Activated naive CD4-positive, alpha-beta T cell treated with anti-CD3 and anti-CD28 coated beads, Interleukin-2, amount 50 U/mL, for 24 hours (primary cell): Measurements from ENCODE around the gene LDLR.
A peak's percentile ranks its signal among the peaks of the same experiment; 100 is the strongest.

Source experiments
- H3K27ac Mint-ChIP-seq: one replicate; pipeline ENCODE4 v1.8.0; 2021; ENCODE audit warnings: mild to moderate bottlenecking, mixed read lengths
- H3K27me3 Mint-ChIP-seq: one replicate; pipeline ENCODE4 v1.8.0; 2021; ENCODE audit warnings: mixed read lengths
- H3K36me3 Mint-ChIP-seq: one replicate; pipeline ENCODE4 v1.8.0; 2021; ENCODE audit warnings: mixed read lengths
- H3K4me1 Mint-ChIP-seq: one replicate; pipeline ENCODE4 v1.8.0; 2021; ENCODE audit warnings: mixed read lengths
- H3K4me3 Mint-ChIP-seq: one replicate; pipeline ENCODE4 v1.8.0; 2021; ENCODE audit warnings: mild to moderate bottlenecking, mixed read lengths
- H3K9me3 Mint-ChIP-seq: one replicate; pipeline ENCODE4 v1.8.0; 2021; ENCODE audit warnings: mixed read lengths

The LDLR gene

DNA sequence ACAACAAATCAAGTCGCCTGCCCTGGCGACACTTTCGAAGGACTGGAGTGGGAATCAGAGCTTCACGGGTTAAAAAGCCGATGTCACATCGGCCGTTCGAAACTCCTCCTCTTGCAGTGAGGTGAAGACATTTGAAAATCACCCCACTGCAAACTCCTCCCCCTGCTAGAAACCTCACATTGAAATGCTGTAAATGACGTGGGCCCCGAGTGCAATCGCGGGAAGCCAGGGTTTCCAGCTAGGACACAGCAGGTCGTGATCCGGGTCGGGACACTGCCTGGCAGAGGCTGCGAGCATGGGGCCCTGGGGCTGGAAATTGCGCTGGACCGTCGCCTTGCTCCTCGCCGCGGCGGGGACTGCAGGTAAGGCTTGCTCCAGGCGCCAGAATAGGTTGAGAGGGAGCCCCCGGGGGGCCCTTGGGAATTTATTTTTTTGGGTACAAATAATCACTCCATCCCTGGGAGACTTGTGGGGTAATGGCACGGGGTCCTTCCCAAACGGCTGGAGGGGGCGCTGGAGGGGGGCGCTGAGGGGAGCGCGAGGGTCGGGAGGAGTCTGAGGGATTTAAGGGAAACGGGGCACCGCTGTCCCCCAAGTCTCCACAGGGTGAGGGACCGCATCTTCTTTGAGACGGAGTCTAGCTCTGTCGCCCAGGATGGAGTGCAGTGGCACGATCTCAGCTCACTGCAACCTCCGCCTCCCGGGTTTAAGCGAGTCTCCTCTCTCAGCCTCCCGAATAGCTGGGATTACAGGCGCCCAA lies at the start of gene LDLR:
LDLR (plus strand) TSS at position 210 of the 760 bp plus-strand sequence; CDS start at position 296, 86 bp downstream.
- H3K27me3 Mint-ChIP-seq, result no peaks in the 10 kb centered on the region
- H3K4me1 Mint-ChIP-seq, result peaks cover 43% of the 10 kb centered on the region
- H3K4me3 Mint-ChIP-seq, result peak within 1 kb of the TSS; percentile 93
- H3K27ac Mint-ChIP-seq, result peak within 1 kb of the TSS; percentile 95
- H3K36me3 Mint-ChIP-seq, result no peaks in the 10 kb centered on the region
- H3K9me3 Mint-ChIP-seq, result no peaks in the 10 kb centered on the region

DNA sequence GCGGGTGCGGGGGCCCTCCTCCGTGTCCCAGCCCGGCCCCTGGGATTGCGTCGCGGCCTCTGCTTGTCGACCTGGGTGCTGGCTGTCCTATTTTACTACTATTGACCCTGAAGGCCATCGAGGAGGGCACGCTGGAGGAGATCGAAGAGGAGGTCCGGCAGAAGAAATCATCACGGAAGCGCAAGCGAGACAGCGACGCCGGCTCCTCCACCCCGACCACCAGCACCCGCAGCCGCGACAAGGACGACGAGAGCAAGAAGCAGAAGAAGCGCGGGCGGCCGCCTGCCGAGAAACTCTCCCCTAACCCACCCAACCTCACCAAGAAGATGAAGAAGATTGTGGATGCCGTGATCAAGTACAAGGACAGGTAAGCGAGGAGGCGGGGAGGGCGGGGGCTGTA lies 48.1 kb upstream of the LDLR start:
- H3K27ac Mint-ChIP-seq, result no peak overlapping the region

DNA sequence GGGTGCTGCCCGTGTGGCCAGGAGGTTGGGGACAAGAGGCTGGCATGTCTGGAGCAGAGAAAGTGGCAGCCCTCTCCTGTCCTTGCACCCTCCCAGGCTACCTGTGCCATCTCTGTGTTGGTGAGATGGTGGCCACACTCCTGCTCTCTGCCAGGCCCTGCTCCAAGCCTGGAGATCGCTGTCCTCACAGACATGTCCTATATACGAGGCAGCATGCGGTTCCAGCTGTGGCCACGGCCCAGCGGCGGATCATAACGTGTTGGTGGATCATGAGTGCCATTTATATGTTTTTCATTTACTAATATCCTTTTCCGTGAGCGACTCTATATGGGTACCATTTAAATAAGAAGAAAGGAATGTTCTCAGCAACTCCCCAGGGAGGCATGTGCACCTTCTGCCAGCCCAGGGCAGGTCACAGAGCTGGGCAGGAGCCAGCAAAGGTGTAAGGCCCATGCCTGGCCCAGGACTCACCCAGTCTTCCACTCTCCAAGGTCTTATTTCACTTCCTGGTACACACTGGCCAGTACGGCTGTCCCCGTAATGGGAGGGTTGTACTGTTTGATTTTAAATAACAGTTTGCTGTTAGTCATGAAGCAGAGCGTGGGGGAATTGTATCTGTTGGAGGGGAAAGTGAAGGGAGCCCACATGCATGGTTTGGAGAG lies 47.2 kb upstream of the LDLR start:
- Mint-ChIP-seq H3K27me3 (no peaks in the 10 kb centered on the region), H3K27ac (no peak overlapping the region), H3K4me1 (peaks cover 8% of the 10 kb centered on the region), H3K9me3 (no peaks in the 10 kb centered on the region), H3K4me3 (no peak overlapping the region), H3K36me3 (peaks cover 12% of the 10 kb centered on the region)

More for the DNA sequence above, 48.1 kb upstream of the LDLR start:
- Mint-ChIP-seq H3K36me3 (peaks cover 12% of the 10 kb centered on the region), H3K9me3 (no peaks in the 10 kb centered on the region), H3K4me3 (no peak overlapping the region), H3K27me3 (no peaks in the 10 kb centered on the region), H3K4me1 (peaks cover under 1% of the 10 kb centered on the region)

DNA sequence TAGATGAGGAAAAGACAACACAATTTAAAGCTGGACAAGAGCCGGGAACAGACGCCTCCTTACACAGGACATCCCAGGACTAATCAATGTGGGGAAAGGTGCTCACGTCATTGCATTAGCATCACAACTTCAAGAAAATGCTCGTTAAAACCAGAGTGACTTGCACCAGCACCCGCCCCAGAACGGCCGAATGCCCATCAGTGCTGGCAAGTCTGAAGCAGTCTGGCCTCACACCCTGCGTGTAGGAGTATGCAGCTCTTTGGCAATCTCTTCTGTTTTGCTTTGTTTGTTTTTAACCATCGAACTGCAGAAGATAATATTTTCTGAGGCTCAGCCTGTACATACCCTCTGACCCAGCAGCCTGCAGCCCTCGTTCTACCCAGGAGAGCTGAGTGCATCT lies 44.8 kb upstream of the LDLR start:
- Mint-ChIP-seq H3K27ac (no peak overlapping the region), H3K4me1 (peaks cover 24% of the 10 kb centered on the region)

DNA sequence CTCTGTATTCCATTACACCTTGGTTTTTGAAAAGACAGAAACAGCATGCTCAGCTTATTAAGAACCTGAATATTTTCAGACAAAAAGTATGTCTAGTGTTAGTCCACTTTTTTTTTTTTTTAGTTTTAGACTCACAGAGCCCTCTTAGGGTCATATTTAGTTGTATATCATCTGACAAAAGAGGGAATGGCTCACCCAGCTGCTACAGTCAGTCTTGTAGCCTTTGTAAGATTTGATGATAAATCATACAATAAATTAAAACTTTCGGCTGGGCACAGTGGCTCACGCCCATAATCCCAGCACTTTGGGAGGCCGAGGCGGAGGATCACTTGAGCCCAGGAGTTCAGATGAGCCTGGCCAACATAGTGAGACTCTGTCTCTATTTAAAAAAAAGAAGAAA lies 43.7 kb upstream of the LDLR start:
- H3K36me3 Mint-ChIP-seq, result peaks cover 12% of the 10 kb centered on the region
- peaks cover 35% of the 10 kb centered on the region for H3K4me1 Mint-ChIP-seq
- no peak overlapping the region for H3K27ac Mint-ChIP-seq
- H3K27me3 Mint-ChIP-seq, result no peaks in the 10 kb centered on the region
- H3K4me3 Mint-ChIP-seq, result no peak overlapping the region
- H3K9me3 Mint-ChIP-seq, result no peaks in the 10 kb centered on the region

More for the DNA sequence above, 44.8 kb upstream of the LDLR start:
- Mint-ChIP-seq H3K27me3 (no peaks in the 10 kb centered on the region), H3K9me3 (no peaks in the 10 kb centered on the region), H3K4me3 (no peak overlapping the region), H3K36me3 (peaks cover 12% of the 10 kb centered on the region)

DNA sequence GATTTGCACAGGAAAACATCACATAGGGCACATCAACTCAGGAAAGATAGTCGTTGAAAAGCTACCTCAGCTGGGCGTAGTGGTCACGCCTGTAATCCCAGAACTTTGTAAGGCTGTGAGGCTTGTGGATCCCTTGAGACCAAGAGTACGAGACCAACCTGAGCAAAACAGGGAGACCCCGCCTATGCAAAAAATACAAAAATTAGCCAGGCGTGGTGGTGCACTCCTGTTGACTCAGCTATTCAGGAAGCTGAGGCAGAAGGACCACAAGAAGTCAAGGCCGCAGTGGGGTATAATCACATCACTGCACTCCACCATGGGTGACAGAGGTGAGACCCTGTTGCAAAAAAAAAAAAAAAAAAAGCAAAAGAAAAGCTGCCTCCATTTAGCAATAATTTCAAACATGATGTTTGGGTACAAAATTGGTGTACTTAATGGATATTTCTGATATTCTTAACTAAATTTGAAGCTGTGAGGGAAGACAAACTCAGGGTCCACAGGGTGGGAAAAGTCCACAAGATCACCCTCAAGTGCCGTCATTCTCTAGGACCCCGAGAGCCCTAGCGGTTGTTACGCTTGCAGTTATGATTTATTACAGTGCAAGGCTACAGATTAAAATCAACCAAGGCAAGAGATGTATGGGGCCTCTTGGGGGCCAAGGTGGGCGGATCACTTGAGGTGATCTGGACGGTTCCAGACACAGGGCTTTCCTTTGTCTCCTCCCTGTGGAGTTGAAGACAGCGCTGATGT lies 42.5 kb upstream of the LDLR start:
- peak overlapping the region; percentile 41 for H3K27ac Mint-ChIP-seq
- H3K27me3 Mint-ChIP-seq, result no peaks in the 10 kb centered on the region
- no peak overlapping the region for H3K4me3 Mint-ChIP-seq
- peaks cover 43% of the 10 kb centered on the region for H3K4me1 Mint-ChIP-seq
- no peaks in the 10 kb centered on the region for H3K9me3 Mint-ChIP-seq
- peaks cover 12% of the 10 kb centered on the region for H3K36me3 Mint-ChIP-seq

DNA sequence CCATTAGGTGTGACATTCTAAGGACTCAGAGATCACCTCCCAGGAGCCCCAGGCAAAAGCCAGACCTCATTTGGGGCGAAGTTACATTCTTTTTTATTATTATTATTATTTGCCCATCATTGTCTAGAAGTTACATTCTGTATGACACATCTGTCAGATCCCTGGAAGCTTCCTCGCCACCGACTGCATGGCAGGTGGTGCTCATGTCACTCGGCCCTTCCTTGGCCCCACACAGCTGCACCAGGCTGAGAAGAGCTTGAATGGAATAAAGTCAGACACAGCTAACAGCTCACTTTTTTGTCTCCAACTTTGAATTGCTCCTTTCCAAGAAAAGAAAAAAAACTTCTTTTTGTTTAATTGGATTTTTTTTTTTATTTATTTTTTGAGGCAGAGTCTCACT lies 41.4 kb upstream of the LDLR start:
- Mint-ChIP-seq H3K4me1 (peaks cover 54% of the 10 kb centered on the region), H3K36me3 (peaks cover 12% of the 10 kb centered on the region)

DNA sequence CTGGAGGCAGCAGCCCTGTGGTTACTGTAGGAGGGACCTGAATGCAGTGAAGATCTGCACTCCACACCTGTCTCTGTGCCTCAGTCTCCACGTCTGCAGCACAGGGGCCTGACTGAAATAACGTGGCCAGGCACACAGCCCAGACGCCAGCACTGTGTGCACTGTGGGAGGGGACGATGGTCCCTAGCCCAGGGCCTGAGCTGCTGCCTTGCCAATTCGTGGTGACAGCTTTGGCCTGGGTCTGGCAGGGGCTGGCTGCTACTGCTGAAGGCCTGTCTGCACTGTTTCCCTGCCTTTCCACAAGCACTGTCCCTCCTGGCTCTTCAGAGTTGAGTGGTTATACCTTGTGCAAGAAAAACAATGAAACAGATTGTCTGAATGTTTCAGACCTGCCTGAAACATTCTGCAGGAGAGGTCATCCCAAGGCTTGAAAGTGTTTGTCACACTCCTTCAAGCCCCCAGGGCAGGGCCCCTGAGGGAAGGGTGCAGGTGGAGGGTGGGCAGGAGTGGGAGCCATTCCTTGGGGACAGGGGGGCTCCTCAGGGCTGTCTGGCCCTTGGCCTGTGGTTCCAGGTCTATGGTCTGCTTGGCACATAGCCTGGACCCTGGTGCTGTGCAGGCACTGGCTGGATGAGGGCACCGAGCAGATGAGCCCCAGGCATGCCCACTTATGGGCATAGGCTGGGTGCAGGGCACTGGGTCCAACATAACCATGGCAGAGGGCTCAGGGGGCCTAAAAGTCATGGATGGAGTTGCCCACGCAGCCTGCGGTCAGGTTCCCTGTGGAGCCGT lies 38.7 kb upstream of the LDLR start:
- peak overlapping the region; percentile 72 for H3K27ac Mint-ChIP-seq
- H3K4me3 Mint-ChIP-seq, result no peak overlapping the region
- no peaks in the 10 kb centered on the region for H3K27me3 Mint-ChIP-seq
- H3K9me3 Mint-ChIP-seq, result no peaks in the 10 kb centered on the region
- peaks cover 57% of the 10 kb centered on the region for H3K4me1 Mint-ChIP-seq
- H3K36me3 Mint-ChIP-seq, result peaks cover 5% of the 10 kb centered on the region

More for the DNA sequence above, 41.4 kb upstream of the LDLR start:
- Mint-ChIP-seq H3K27me3 (no peaks in the 10 kb centered on the region), H3K9me3 (no peaks in the 10 kb centered on the region), H3K4me3 (no peak overlapping the region), H3K27ac (peak overlapping the region; percentile 30)

DNA sequence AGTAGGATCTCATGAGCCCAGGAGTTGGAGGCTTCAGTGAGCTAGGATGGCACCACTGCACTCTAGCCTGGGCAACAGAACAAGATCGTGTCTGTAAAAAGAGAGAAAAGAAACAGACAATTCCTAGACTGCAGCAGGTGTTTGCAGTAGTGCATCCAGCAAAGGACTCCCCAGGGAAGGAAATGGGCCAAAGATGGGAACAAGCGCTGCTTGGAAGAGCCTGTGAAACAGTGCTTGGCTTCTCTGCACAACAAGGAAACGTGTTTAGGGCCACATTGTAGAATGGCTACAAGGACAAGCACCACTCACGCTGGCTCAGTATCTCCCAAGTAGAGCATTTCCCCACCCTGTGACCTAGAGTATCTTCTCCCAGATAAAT lies 35.5 kb upstream of the LDLR start:
- peaks cover 3% of the 10 kb centered on the region for H3K36me3 Mint-ChIP-seq
- no peaks in the 10 kb centered on the region for H3K9me3 Mint-ChIP-seq
- H3K4me3 Mint-ChIP-seq, result no peak overlapping the region
- H3K27ac Mint-ChIP-seq, result peak overlapping the region; percentile 23
- H3K4me1 Mint-ChIP-seq, result peaks cover 40% of the 10 kb centered on the region
- no peaks in the 10 kb centered on the region for H3K27me3 Mint-ChIP-seq

DNA sequence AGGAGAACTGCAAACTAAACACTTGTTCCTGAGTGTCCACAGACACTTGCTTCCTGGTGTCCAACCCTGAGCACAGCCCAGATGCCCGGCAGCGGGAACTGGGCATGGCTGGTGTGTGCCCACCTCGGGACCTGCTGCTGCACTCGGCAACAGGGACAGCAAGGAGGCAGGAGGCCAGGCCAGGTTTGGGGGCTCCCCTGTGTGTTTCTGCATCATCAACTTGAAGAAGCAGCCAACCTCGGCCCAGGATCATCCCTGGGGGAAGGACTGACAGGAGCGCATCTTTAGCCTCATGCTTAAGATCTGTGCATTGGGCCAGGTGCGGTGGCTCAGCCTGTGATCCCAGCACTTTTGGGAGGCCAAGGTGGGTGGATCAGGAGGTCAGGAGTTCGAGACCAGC lies 35.1 kb upstream of the LDLR start:
- Mint-ChIP-seq H3K27me3 (no peaks in the 10 kb centered on the region), H3K4me1 (peaks cover 36% of the 10 kb centered on the region), H3K9me3 (no peaks in the 10 kb centered on the region), H3K36me3 (peaks cover 3% of the 10 kb centered on the region), H3K4me3 (no peak overlapping the region), H3K27ac (no peak overlapping the region)

DNA sequence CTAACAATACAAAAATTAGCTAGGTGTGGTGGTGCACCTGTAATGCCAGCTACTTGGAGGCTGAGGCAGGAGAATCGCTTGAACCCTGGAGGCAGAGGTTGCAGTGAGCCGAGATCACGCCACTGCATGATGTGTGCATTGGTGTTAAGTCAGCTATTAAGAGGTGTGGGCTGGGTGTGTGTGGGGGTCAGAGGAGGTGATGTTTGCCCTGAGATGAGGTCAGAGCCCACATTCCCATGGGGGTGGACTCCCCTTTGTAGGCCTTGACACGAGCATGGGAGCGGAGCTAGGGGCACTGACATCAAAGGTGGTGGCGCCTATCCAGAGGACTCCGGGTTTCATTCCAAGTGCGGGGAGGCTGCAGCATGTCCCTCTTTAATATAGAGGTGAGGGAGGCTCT lies 34.6 kb upstream of the LDLR start:
- H3K4me1 Mint-ChIP-seq, result peaks cover 31% of the 10 kb centered on the region
- H3K9me3 Mint-ChIP-seq, result no peaks in the 10 kb centered on the region
- H3K27me3 Mint-ChIP-seq, result no peaks in the 10 kb centered on the region
- peak overlapping the region; percentile 77 for H3K27ac Mint-ChIP-seq
- H3K36me3 Mint-ChIP-seq, result peaks cover 3% of the 10 kb centered on the region
- H3K4me3 Mint-ChIP-seq, result no peak overlapping the region

DNA sequence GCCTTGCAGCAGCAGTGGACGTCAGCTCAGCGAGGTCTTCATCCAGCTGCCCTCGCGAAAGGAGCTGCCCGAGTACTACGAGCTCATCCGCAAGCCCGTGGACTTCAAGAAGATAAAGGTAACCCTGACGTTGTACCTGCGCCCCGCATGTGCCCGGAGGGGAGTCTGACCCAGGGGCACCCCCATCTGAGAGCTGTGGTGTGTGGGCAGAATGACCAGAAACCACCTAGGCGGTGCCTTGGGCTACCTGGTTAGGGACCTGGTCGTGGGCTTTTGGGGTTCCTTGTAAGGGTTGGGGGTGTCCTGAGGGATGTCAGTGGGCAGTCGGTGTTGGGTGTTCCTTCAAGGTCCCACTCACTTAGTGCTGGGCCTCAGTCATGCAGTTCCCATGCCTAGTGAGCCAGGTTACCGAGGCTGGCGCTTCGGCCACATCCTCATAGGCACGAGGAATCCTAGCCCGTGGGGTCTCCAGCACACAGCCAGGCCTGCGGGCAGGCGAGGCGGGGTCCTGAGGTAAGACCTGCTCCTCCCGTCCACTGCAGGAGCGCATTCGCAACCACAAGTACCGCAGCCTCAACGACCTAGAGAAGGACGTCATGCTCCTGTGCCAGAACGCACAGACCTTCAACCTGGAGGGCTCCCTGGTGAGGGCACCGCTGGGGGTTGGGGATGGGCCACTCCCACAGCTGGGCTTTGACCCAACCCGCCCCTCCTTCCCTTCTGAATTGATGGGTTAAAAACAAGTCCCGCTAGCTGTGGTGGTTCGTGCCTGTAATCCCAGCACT lies 30.8 kb upstream of the LDLR start:
- Mint-ChIP-seq H3K27ac (no peak overlapping the region), H3K9me3 (no peaks in the 10 kb centered on the region), H3K4me3 (no peak overlapping the region), H3K27me3 (no peaks in the 10 kb centered on the region), H3K4me1 (no peaks in the 10 kb centered on the region), H3K36me3 (peaks cover 1% of the 10 kb centered on the region)

DNA sequence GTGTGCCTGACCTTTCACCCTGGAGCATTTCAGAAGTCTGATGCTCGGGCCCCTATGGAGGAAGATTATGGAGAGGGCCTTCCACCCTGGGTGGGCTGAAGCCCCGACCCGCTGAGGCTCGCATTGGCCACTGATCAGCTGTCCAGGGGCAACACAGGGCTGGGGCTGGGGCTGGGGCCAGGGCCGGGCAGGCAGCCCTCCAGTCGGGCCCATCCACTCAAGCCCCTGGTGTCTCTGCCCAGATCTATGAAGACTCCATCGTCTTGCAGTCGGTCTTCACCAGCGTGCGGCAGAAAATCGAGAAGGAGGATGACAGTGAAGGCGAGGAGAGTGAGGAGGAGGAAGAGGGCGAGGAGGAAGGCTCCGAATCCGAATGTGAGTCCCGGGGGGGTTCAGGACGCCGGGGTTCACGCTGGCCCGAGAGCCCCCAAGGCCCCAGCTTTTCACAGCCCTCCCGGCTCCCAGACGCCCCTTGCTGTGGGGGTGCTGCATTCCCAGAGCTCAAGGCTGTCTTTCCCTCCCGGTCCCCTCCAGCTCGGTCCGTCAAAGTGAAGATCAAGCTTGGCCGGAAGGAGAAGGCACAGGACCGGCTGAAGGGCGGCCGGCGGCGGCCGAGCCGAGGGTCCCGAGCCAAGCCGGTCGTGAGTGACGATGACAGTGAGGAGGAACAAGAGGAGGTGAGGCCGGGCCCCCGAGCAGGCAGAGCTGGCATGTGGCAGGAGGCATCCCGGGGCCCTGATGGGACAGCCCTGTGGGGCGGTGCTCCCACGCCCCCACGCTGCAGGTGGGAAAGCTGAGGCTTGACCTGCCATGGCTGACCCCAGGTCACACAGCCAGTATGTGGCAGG lies 29.5 kb upstream of the LDLR start:
- no peaks in the 10 kb centered on the region for H3K4me1 Mint-ChIP-seq
- peaks cover 1% of the 10 kb centered on the region for H3K36me3 Mint-ChIP-seq
- no peaks in the 10 kb centered on the region for H3K9me3 Mint-ChIP-seq
- H3K27ac Mint-ChIP-seq, result no peak overlapping the region
- no peaks in the 10 kb centered on the region for H3K27me3 Mint-ChIP-seq
- H3K4me3 Mint-ChIP-seq, result no peak overlapping the region

DNA sequence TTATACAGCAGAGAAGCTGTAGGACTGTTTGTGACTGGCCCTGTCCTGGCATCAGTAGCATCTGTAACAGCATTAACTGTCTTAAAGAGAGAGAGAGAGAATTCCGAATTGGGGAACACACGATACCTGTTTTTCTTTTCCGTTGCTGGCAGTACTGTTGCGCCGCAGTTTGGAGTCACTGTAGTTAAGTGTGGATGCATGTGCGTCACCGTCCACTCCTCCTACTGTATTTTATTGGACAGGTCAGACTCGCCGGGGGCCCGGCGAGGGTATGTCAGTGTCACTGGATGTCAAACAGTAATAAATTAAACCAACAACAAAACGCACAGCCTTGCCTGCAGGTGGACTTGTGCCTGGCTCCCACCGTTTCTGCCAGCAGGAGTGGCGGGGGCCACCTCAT lies 27.3 kb upstream of the LDLR start:
- H3K36me3 Mint-ChIP-seq, result no peaks in the 10 kb centered on the region
- no peak overlapping the region for H3K4me3 Mint-ChIP-seq
- H3K4me1 Mint-ChIP-seq, result no peaks in the 10 kb centered on the region
- no peaks in the 10 kb centered on the region for H3K27me3 Mint-ChIP-seq
- H3K9me3 Mint-ChIP-seq, result no peaks in the 10 kb centered on the region
- no peak overlapping the region for H3K27ac Mint-ChIP-seq
